Memory B cell (primary cell): ENCODE results near the gene YIPF3.
"Not testable (repeated sequence)": the region's sequence is repeated elsewhere in the genome, so short reads cannot be mapped to it uniquely, and the experiment has no call there.

ENCODE experiments used
- ATAC-seq: fragments of 150-1000 bp; cut with Tn5 transposase; 2 replicates; pipeline ENCODE4 v1.10.0; 2021; ENCODE audit warnings: low read depth, mild to moderate bottlenecking, moderate library complexity
- DNase-seq, 2 donors: peaks; one replicate each; pipeline ENCODE4 v3.0.0; 2022; ENCODE audit warnings: low spot score in 2 of 2
- H3K27ac Mint-ChIP-seq: one replicate; pipeline ENCODE4 v1.8.0; 2022; ENCODE audit warnings: mild to moderate bottlenecking, moderate library complexity, mixed read lengths
- H3K27me3 Mint-ChIP-seq: one replicate; pipeline ENCODE4 v1.8.0; 2022; ENCODE audit warnings: mixed read lengths
- H3K36me3 Mint-ChIP-seq: one replicate; pipeline ENCODE4 v1.8.0; 2022; ENCODE audit warnings: mild to moderate bottlenecking, mixed read lengths
- H3K4me1 Mint-ChIP-seq: one replicate; pipeline ENCODE4 v1.8.0; 2022; ENCODE audit warnings: mixed read lengths
- H3K4me3 Mint-ChIP-seq: one replicate; pipeline ENCODE4 v1.8.0; 2022; ENCODE audit warnings: mild to moderate bottlenecking, moderate library complexity, mixed read lengths
- H3K9me3 Mint-ChIP-seq: one replicate; pipeline ENCODE4 v1.8.0; 2022; ENCODE audit warnings: mixed read lengths

The YIPF3 gene

DNA sequence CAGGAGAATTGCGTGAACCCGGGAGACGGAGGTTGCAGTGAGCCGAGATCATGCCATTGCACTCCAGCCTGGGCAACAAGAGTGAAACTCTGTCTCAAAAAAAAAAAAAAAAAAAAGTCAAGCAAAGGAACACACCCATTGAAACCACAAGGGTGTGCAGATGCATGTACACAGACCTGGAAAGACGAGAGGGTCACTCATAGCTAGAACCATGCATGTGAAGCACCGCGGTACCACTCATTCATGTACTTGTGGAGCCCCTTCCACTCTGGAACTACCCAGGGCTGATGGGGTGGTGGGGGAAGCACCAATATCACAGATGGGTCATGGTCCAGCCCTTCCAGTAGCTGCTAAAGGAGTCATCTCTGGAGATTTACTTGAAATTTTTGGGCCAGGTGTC, 46.8 kb downstream of the YIPF3 start:
- DNase-seq, result no peak
- no peak for ATAC-seq
- Mint-ChIP-seq H3K4me3 (no peak overlapping the region), H3K27me3 (peaks cover 20% of the 10 kb centered on the region), H3K36me3 (no peaks in the 10 kb centered on the region), H3K4me1 (no peaks in the 10 kb centered on the region), H3K27ac (no peak overlapping the region), H3K9me3 (no peaks in the 10 kb centered on the region)

DNA sequence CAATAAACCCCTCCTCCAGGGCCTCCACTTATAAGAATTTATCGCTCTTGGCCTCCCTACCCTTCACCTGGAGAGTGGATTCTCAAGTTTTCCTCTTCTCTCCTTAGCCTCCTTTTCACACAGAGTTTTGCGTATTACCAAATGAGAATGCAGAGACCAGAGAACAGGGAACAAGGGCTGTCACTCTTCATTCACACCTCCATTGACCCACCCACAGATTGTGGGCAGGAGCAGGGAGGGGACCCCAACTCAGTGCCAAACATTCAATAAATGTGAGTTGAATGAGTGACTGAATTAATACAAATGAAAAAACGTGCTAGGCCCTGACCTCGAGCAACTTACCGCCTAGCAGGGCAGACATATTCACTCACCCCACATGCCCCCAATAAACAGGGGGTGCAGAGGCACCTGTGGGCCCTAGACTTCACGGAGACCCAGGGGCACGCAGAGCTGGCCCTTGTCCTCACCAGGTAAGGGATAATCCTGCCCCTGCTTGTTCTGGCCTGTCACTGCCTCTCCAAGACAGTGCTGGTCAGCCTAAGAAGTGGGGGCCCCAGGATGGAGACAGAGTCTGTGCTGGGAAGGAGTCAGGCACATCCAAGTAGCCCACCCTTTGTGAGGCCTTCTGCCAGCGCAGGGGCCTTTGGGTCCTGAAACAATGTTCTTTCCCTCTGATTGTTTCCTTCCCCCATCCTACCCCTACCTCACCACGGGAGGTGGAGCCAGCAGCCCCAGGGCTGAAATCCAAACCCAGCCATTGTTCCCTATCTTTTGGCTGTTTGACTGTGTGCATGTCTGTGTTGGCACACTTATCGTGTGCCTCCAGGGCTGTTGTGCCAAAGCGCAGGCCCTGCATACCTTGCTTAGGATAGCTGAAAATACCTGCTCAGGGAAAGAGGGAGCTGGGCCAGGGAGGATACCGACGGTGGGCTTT, 47.7 kb downstream of the YIPF3 start:
- H3K4me1 Mint-ChIP-seq, result no peaks in the 10 kb centered on the region
- no peak overlapping the region for H3K27ac Mint-ChIP-seq
- DNase-seq, result no peak

DNA sequence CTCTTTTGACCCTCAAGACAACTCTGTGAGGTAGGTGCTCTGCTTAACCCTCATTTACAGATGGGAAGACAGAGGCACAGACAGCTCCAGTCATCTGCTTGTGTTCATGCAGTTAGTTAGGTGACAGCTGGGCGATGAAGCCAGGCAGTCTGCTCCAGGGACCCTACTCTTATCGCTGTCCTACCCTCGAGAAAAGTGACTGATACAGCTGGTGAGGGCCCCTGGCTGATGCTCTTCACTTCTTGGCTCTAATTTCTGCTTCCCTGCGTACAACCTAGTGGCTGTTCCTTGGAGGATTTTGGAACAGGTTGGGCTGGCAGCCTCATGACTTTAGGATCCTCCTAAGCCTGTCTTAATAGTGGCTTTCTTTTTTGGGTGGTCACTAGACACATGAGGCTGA, 48.5 kb downstream of the YIPF3 start:
- Mint-ChIP-seq H3K27ac (no peak overlapping the region), H3K27me3 (peaks cover 21% of the 10 kb centered on the region), H3K4me3 (no peak overlapping the region), H3K9me3 (no peaks in the 10 kb centered on the region), H3K4me1 (no peaks in the 10 kb centered on the region), H3K36me3 (no peaks in the 10 kb centered on the region)
- ATAC-seq, result no peak
- DNase-seq, result no peak

More for the DNA sequence above, 47.7 kb downstream of the YIPF3 start:
- no peak for ATAC-seq
- Mint-ChIP-seq H3K9me3 (no peaks in the 10 kb centered on the region), H3K4me3 (no peak overlapping the region), H3K27me3 (peaks cover 20% of the 10 kb centered on the region), H3K36me3 (no peaks in the 10 kb centered on the region)

DNA sequence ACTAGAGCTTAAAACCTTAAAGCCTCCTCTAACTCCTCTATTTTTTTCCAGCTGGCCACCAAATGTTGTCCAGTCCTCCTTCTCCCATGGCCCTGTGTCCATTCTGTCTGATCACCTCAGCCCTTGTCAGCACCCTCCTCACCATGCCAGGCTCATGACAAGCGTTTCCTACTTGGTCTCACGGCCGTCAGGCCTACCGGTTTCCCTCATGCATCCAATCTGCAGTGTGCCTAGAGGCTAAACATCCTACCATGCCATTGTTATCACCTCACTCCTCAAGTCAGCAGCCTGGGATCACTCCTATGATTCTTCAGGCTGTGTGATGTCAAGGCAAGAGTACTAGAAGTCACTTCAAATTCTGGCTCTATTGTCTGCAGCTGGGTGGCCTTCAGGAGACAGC, 49.0 kb downstream of the YIPF3 start:
- H3K36me3 Mint-ChIP-seq, result no peaks in the 10 kb centered on the region

DNA sequence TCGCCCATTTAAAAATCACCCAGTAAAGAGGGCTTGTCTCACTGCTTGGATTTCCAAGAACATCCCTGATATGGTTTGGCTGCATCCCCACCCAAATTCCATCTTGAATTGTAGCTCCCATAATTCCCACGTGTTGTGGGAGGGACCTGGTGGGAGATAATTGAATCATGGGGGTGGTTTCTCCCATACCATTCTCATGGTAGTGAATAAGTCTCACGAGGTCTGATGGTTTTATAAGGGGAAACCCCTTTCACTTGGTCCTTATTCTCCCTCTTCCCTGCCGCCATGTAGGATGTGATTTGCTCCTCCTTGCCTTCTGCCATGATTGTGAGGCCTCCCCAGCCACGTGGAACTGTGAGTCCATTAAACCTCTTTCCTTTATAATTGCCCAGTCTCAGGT, 49.5 kb downstream of the YIPF3 start:
- not testable (repeated sequence) for H3K9me3 Mint-ChIP-seq, H3K4me1 Mint-ChIP-seq, DNase-seq, ATAC-seq, H3K27ac Mint-ChIP-seq, H3K4me3 Mint-ChIP-seq, H3K36me3 Mint-ChIP-seq
- peaks cover 28% of the 10 kb centered on the region for H3K27me3 Mint-ChIP-seq

More for the DNA sequence above, 49.0 kb downstream of the YIPF3 start:
- Mint-ChIP-seq H3K27ac (no peak overlapping the region), H3K4me1 (no peaks in the 10 kb centered on the region), H3K4me3 (no peak overlapping the region), H3K27me3 (peaks cover 23% of the 10 kb centered on the region), H3K9me3 (no peaks in the 10 kb centered on the region)
- ATAC-seq, result no peak
- DNase-seq, result no peak

DNA sequence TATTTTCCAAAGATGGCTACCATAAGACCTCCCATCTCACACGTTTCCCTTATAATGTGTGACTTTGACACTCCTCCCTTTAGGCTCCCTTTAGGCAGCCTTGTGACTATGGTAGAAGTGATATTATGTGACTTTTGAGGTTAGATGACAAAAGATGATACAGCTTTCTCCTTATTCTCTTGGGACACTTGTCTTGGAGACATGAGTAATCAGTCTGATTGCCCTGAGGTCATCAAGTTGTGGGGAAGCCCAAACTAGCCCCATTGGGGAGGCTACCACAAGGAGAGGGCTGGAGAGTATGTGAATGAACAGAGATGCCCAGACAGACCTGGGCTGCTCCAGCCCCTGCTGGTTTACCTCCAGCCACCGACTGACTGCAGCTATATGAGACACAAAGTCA, 50.8 kb downstream of the YIPF3 start:
- H3K27ac Mint-ChIP-seq, result no peak overlapping the region
- DNase-seq, result no peak
- ATAC-seq, result no peak
- H3K4me1 Mint-ChIP-seq, result no peaks in the 10 kb centered on the region
- H3K9me3 Mint-ChIP-seq, result no peaks in the 10 kb centered on the region
- H3K27me3 Mint-ChIP-seq, result peaks cover 31% of the 10 kb centered on the region
- H3K4me3 Mint-ChIP-seq, result no peak overlapping the region
- no peaks in the 10 kb centered on the region for H3K36me3 Mint-ChIP-seq

DNA sequence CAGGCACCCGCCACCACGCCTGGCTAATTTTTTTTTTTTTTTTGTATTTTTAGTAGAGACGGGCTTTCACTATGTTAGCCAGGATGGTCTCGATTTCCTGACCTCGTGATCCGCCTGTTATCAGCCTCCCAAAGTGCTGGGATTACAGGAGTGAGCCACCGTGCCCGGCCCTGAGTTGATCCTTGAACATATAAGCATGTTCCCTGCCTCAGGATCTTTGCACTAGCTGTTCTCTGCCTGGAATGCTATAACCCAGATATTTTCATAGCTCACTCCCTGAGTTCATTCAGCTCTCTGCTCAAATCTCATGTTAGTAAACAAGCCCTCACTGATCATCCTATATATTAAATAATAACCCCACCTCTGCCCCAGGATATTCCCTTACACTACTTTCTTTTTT, 52.4 kb downstream of the YIPF3 start:
- H3K36me3 Mint-ChIP-seq, result no peaks in the 10 kb centered on the region

DNA sequence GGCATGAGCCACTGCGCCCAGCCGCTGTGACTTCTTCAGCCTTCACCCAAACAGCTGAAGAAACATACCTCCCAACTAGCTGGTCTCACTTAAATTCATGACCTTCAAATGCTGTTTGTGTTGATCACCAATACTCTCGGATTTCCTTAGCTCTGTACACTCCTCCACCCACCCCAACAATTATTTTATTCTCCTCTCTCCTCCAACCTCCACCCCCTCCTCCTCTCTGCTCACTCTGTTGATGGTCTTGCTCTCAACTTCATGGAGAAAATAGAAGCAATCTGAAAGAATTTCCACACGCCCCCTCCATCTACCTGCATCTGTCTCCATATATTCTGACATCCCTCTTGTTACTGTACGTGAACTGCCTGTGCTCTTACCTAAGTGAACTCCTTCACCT, 54.8 kb downstream of the YIPF3 start:
- H3K4me3 Mint-ChIP-seq, result no peak overlapping the region
- no peaks in the 10 kb centered on the region for H3K9me3 Mint-ChIP-seq

More for the DNA sequence above, 52.4 kb downstream of the YIPF3 start:
- Mint-ChIP-seq H3K9me3 (no peaks in the 10 kb centered on the region), H3K27me3 (peaks cover 25% of the 10 kb centered on the region), H3K4me3 (no peak overlapping the region), H3K4me1 (no peaks in the 10 kb centered on the region), H3K27ac (no peak overlapping the region)
- DNase-seq (no peak), ATAC-seq (no peak)

More for the DNA sequence above, 54.8 kb downstream of the YIPF3 start:
- no peak overlapping the region for H3K27ac Mint-ChIP-seq
- no peak for DNase-seq
- H3K4me1 Mint-ChIP-seq, result no peaks in the 10 kb centered on the region
- H3K36me3 Mint-ChIP-seq, result no peaks in the 10 kb centered on the region
- ATAC-seq, result no peak
- peaks cover 15% of the 10 kb centered on the region for H3K27me3 Mint-ChIP-seq
